Measurements from ENCODE around the gene RAD51B.

RAD51B gene

DNA sequence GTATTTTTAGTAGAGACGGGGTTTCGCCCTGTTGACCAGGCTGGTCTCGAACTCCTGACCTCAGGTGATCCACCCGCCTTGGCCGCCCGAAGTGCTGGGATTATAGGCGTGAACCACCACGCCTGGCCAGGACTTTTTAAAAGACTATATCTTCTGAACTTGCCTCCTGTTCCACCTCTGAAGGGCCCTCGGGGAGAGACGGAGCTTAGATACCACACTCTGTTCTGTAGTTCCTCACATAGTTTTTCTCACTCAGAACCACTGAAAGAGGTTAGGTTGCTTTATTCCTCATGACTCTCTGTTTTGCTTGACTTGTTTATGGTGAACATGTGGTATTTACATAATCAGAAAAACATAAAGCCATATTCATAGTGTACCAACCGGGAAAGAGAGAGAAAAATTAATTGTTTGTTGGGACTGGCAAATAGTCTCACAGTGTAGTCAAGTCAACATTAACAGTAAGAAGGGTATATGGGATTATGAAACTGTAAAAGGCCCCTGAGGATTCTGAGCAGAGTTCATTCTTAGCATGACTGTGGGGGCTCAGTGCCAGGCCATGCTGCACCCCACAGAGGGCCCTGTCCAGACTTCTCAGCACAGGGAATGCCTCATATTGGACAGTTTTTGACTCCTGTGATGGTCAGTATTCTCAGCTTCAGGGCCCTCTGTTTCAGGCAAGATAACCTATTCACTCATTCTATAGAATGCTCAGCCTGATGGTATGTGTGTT is 631.0 kb downstream of the RAD51B start:
- H3K27ac ChIP-seq, result no peak overlapping the region
- DNase-seq (ENCODE audit: low read depth, low spot score), result no peak

DNA sequence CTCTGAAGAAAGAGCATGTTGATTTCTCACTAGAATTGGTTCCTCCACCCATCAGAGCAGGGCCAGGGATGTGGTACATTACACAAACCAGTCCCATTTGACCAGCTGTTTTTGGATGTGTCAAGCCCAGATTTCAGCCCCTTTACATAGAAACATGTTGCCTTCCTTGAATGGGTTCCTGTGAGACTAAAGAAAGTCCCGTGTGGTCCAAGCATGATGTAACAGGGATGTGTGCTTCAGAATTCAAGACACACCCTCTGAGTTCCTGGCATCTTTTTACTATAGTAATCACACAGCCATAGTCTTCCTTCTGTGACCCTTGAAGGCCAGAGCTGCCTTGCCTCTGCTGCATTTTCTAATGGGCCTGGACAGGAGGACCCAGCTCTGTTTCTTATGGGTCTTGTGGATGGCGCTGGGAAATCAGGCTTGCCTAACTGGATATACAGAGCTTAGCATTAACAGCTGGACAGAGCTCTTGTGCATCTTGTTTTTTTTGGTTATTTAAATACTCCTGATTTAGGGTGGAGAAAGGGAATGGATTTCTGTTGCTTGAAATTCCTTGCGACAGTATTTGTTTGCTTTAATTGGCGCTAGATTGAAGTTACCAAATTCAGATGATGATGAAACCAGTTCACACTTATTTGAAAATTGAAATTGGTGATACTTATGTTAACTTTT is 632.3 kb downstream of the RAD51B start:
- no peak overlapping the region for H3K27ac ChIP-seq
- no peak for DNase-seq (ENCODE audit: low read depth, low spot score)

- no peak for DNase-seq (ENCODE audit: low read depth, low spot score)
Measured at GRCh38 chr14:68458253-68458652, 638.7 kb downstream of the RAD51B start.

GRCh38 chr14:68458840-68459469 is 639.4 kb downstream of the RAD51B start:
- DNase-seq (ENCODE audit: low read depth, low spot score), result peak; percentile 53
- peak overlapping the region; percentile 93 for H3K27ac ChIP-seq

More at GRCh38 chr14:68458253-68458652, 638.7 kb downstream of the RAD51B start:
- H3K27ac ChIP-seq, result peak overlapping the region; percentile 93

DNA sequence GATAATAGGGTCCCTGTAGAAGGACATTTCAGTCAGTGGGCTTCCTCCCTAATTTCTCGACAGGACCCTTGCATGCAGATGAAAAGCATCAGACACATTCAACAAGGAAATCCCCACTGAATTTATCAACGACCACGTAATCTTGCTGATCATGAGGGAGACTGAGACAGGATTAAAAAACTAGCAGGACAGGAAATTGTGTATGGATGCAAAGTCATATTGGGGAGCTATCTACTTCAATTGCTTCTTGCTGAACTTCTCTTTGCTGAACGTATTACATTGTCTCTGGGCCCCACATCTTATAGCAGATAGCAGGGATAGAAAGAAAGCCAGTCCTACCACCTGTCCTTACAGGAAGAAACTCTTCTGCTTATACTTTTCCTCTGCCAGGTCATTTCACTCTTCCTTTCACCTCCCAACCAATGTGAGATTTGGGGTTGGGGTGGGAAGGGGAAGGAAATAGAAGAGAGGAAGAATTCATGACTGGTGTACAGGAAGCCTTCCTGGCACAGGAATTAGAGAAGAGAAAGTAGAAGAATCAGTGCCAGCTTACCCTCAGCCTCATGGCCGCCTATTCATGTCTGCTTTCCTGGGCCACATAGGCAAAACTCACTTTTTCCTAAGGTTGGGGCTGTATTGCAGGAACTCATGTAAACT is 640.0 kb downstream of the RAD51B start:
- DNase-seq (ENCODE audit: low read depth, low spot score), result no peak
- H3K27ac ChIP-seq, result peak overlapping the region; percentile 93

GRCh38 chr14:68460541-68460940 is 641.0 kb downstream of the RAD51B start:
- peak overlapping the region; percentile 93 for H3K27ac ChIP-seq
- DNase-seq (ENCODE audit: low read depth, low spot score), result no peak

DNA sequence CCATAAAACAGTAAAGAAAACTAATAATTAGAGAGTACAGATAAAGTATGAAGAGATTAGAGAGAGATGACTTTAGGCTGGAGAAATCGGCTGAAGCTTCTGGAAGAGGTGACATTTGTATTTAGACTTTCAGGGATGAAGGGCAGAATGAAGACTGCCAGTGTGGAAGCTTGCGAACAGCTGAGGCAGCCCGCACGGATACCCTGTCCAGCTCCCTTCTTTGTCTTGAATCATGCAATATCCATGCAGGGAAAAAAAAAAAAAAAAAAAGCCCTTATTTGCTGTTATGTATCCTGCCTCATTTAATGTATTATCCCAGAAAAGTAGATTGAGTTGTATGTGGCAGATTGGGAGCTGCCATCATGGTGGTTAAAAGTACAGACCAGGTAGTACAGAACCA is 641.5 kb downstream of the RAD51B start:
- H3K27ac ChIP-seq, result peak overlapping the region; percentile 93
- DNase-seq (ENCODE audit: low read depth, low spot score), result no peak

GRCh38 chr14:68462683-68463082 is 643.1 kb downstream of the RAD51B start:
- DNase-seq (ENCODE audit: low read depth, low spot score), result no peak
- H3K27ac ChIP-seq, result peak overlapping the region; percentile 96

DNA sequence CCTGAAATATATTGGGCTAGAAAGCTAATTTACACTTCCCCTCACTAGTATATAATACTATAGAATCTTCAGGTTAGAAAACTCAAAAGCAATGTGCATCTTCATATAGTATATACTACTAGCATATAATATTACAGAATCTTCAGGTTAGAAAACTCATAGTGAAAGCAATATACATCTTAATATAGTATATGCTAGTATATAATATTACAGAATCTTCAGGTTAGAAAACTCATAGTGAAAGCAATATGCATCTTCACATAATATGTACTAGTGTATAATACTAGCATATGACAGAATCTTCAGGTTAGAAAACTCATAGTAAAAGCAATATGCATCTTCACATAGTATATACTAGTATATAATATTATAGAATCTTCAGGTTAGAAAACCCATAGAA is 643.7 kb downstream of the RAD51B start:
- DNase-seq (ENCODE audit: low read depth, low spot score), result no peak
- H3K27ac ChIP-seq, result peak overlapping the region; percentile 96

DNA sequence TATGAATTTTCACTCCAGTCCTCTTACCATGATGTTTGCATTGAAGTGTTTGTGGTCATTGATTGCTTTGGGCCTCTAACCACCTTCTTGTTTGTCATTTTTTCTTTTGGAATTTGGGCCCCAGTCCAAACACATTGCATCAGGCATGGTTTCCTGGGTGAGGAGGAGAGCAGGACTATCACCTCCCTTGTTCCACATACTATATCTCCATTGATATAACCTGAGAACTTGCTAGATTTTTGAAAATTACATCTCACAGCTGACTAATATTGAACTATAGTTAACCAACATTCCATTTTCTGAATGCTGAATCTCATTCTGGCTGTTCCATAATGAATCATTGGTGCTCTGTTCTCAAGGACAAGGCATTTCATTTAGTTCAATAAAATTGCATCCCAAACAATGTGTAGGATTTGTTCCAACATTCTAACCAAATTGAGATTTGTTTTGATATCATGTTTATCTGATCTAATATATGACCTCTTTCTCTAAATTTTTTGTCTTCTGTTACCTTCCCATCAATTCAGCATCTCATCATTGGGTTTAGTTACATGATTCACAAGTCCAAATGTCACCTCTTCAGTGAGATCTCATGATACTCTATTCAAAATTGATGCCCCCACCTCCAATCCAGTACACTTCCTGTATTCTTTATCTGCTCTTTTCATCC is 644.3 kb downstream of the RAD51B start:
- no peak for DNase-seq (ENCODE audit: low read depth, low spot score)
- H3K27ac ChIP-seq, result peak overlapping the region; percentile 96

DNA sequence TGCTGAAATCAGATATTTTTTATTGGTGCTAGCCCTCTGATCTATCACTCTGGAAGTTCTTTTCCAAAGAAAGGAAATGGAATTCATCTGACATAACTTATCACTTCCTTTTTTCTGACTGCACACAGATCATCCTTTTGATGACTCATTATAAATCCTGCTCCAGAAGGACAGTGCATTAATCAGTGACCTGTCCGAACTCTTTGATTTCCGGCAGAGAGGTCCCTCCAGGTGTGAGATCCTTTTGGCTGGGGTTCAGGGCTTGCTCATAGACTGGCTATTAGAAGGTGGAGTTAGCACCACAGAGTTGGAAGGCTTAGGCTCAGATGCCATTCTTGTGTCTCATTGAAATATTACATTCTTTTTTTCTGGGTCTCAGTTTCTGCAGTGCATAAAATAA is 645.1 kb downstream of the RAD51B start:
- peak; percentile 29 for DNase-seq (ENCODE audit: low read depth, low spot score)
- H3K27ac ChIP-seq, result peak overlapping the region; percentile 96

DNA sequence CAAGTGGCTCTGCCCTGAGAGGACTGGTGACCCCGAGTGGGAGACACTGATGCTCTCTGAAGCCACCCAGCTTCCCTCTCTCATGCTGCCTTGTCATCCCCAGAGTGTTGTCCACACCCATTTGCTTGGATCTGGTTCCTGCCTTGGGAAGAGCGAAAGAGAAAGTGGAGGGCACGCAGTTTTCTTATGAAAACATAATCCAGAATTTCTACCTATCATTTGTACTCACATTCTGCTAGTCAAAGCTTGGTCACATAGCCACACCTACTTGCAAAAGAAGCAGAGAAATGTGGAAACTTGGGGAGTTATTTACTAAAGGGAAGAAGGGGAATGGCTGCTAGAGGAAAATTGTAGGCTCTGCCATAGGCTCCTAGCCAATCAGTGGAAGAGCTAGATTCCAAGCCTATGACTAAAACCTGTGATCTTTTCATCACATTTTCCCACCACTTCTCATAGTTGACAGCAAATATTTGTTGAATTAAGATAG is 647.0 kb downstream of the RAD51B start:
- peak; percentile 85 for DNase-seq (ENCODE audit: low read depth, low spot score)
- H3K27ac ChIP-seq, result peak overlapping the region; percentile 96

DNA sequence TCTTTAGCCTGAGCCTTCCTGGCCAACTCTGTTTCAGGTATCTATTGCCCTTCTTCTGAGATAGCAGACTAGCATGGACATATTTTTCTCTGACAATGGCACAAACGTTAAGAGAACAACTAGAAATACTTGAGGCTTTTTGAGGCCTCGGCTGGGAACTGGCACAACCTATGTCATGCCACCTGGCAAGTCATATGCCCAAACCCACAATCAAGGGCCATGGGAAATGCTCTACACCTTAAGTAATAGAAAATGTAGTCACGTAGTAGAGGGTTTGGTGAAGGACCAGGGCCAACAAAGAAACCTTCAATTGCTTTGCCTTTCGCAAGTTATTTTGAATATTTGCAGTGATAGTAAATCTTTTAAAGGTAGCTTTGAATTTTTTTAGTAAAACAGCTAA is 647.8 kb downstream of the RAD51B start:
- DNase-seq (ENCODE audit: low read depth, low spot score), result no peak
- H3K27ac ChIP-seq, result peak overlapping the region; percentile 96

DNA sequence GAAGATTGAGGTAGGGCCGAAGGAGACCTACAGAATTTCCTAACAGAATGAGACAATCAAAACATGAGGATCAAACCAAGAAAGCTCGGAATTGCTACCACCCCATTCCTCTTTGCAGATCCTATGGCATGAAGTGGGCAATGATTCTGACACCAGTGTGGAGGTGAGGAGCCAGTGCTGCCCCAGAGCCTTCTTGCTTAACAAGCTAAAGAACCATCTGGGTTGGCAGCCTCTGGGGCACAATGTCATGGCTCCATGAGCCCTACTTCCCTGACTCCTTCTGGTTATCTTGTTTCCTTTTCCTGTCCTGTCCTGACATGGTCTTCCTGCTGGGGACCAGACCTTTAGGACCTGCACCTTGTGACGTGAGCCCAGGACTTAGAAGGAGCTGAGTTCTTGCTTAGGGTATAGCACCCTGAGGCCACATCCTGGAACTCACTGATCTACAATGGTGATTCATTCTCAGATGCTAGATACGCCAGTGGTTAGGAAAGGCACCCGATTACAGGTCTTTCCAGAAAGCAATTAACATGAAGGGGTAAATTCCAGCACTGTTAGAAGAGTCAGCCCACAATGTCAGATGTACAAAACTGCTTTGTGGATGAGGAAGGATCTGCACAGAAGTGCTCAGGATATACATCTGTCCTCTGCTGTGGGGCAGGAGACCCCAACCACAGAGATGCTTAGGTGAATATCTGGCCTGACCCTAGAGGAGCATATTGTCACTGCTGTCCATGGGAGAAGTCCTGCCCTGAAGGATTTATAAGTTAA is 649.0 kb downstream of the RAD51B start:
- DNase-seq (ENCODE audit: low read depth, low spot score), result peak; percentile 72
- peak overlapping the region; percentile 96 for H3K27ac ChIP-seq

- peak overlapping the region; percentile 96 for H3K27ac ChIP-seq
- DNase-seq (ENCODE audit: low read depth, low spot score), result no peak
Measured at GRCh38 chr14:68469208-68469713, 649.7 kb downstream of the RAD51B start.

DNA sequence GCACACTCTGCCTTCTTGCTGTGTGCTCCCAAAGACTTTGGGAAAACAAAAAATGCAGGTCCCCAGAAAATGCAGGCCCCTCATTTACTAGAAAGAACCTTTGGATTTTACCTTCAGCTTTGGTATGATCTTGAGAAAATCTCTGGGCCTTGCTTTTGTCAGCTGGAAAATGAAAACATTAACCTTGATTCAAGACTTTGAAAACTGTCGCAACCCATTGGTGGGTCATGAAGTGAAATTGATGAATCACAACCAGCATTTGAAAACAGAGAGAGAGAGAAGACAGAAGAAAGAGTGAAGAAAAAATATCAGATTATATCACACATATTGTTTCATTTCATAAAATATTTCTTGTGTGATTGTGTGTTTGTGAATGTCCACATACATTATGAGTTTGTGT is 650.8 kb downstream of the RAD51B start:
- DNase-seq (ENCODE audit: low read depth, low spot score), result no peak
- H3K27ac ChIP-seq, result peak overlapping the region; percentile 96

DNA sequence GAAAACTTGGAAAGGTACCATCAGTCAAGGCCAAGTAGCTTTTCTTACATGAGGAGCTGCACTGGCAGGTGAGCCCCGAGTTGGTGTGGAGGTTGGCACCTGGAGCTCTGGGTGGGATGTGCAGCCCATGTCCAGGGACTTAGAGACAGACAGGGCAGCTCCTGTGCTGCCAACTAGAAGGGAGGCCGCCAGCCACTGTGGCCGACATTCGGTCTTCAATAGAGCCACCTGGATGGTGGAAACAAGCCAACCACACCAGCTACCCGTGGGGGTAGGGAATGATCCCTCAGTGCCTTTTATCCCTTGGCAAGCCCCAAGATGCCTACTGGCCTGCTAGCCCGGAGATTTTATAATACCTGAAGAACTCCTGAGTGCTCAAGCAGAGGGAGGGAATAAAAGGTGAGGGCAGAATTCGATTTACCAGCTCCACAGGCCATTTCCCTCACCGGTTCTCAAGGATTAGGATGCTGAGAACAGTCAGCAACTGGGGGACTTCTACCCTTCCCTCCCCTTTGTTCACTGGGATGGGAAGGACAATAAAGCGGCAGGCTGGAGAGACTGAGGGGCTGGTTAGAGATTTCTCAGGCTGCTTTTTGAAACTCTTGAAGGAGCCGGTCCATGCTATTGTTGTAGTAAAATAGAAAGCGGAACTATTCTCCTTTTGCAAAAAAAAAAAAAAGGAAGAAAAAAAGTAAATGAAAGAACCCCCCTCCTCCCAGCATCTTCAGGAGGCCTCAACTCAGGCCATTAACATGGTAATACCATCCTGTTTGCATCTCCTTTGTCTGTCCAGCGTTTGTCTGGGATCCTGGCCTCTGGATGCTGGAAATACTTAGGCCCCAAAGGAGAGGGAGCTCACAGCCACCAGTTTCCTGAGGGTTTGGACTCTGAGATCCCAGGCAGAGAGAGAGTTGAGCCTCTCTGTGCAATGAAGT is 651.7 kb downstream of the RAD51B start:
- no peak overlapping the region for H3K27ac ChIP-seq
- no peak for DNase-seq (ENCODE audit: low read depth, low spot score)

- H3K27ac ChIP-seq, result no peak overlapping the region
- no peak for DNase-seq (ENCODE audit: low read depth, low spot score)
Measured at GRCh38 chr14:68471964-68472508, 652.5 kb downstream of the RAD51B start.

Measured in epithelial cell of prostate (primary cell).